HepG2 (cell line): ENCODE measurements around the gene ORM1. TPM values are rescaled to one million over a fixed set of nuclear protein-coding genes. Genes with fewer than 3 reads are reported as not detected.
"Not testable (repeated sequence)": the region's sequence is repeated elsewhere in the genome, so short reads cannot be mapped to it uniquely, and the experiment has no call there.

Experiments used
- ATAC-seq: fragments of 200-7000 bp; cut with Tn5 transposase; 3 replicates; pipeline ENCODE4 v1.9.1; 2020; ENCODE audit warnings: mild to moderate bottlenecking, moderate library complexity
- BruUV-seq: library from RNA; stranded (reverse); fragments of 400-500 nt; replicated peaks from 2 replicates; lab custom pipeline; 2021; lab: Mats Ljungman, UMichigan
- CTCF ChIA-PET: fragments of 300-600 bp; formaldehyde crosslinking; extraction: SDS; loops from one replicate; lab custom pipeline; 2021; ENCODE audit warnings: low total read pairs, inconsistent platforms, low intra/inter-chr PET ratio; lab: Yijun Ruan, JAX
- POLR2A ChIA-PET: fragments of 350-600 bp; sonication (Branson Sonifier 250); formaldehyde crosslinking; loops from one replicate; lab custom pipeline; 2020; ENCODE audit warnings: antibody characterized with exemption, inconsistent platforms; lab: Yijun Ruan, JAX
- DNase-seq: peaks from one replicate; pipeline ENCODE4 v3.0.0-alpha.2; 2015; ENCODE audit warnings: low spot score
- FAIRE-seq: peaks from 3 replicates; lab custom pipeline; 2011; peaks lifted over from hg19 to GRCh38; lab: Jason Lieb, UNC
- H2AFZ ChIP-seq: one replicate; pipeline ENCODE4 v1.6.1; 2011; ENCODE audit warnings: low read length, inconsistent platforms
- H3K27ac ChIP-seq: fragments of 300-600 bp; 3 replicates; pipeline ENCODE4 v1.8.0; 2011; ENCODE audit warnings: mixed run types, mild to moderate bottlenecking, mixed read lengths, low read length, inconsistent platforms; ENCODE audit not compliant: insufficient read depth; ENCODE audit errors: extremely low read length
- H3K27me3 ChIP-seq, 2 experiments: fragments of 200-600 bp in 1 of 2; 2 replicates in 1 of 2; 3 replicates in 1 of 2; pipeline versions ENCODE4 v1.6.0 to v1.8.0; 2011; ENCODE audit warnings: low read length in 2 of 2, mild to moderate bottlenecking in 2 of 2, moderate library complexity in 2 of 2, inconsistent platforms in 1 of 2; ENCODE audit not compliant: insufficient read depth in 2 of 2, control insufficient read depth in 1 of 2
- H3K36me3 ChIP-seq, 2 experiments: fragments of 200-600 bp in 1 of 2; replicated peaks in 1 of 2; 2 replicates in 1 of 2; 3 replicates in 1 of 2; pipeline versions ENCODE4 v1.5.1 to v1.8.0; 2011; ENCODE audit warnings: low read length in 2 of 2, inconsistent platforms in 1 of 2; ENCODE audit not compliant: insufficient read depth in 2 of 2, control insufficient read depth in 1 of 2
- H3K4me1 ChIP-seq: 2 replicates; pipeline ENCODE4 v1.5.1; 2012; ENCODE audit warnings: low read length, inconsistent platforms; ENCODE audit not compliant: insufficient read depth
- H3K4me2 ChIP-seq: 2 replicates; pipeline ENCODE4 v1.6.0; 2011; ENCODE audit warnings: low read depth, low read length, inconsistent platforms
- H3K4me3 ChIP-seq, 3 experiments: fragments of 200-600 bp in 1 of 3; sonication (generic), shearing (Covaris generic) in 1 of 3; replicated peaks in 1 of 3; 2 replicates each; pipeline ENCODE4 v1.5.1; 2011 to 2016; ENCODE audit warnings: low read length in 3 of 3, inconsistent platforms in 2 of 3, low read depth in 2 of 3, mild to moderate bottlenecking in 2 of 3, control low read depth in 1 of 3, mixed read lengths in 1 of 3; ENCODE audit not compliant: insufficient read depth in 1 of 3
- H3K79me2 ChIP-seq: one replicate; pipeline ENCODE4 v1.6.1; 2011; ENCODE audit warnings: low read length, inconsistent platforms; ENCODE audit not compliant: insufficient read depth
- H3K9ac ChIP-seq: 2 replicates; pipeline ENCODE4 v1.6.0; 2011; ENCODE audit warnings: mild to moderate bottlenecking, low read depth, low read length, inconsistent platforms; ENCODE audit not compliant: insufficient read depth
- H3K9me3 ChIP-seq: 2 replicates; pipeline ENCODE4 v1.5.1; 2012; ENCODE audit warnings: mild to moderate bottlenecking, low read length
- H4K20me1 ChIP-seq: 2 replicates; pipeline ENCODE4 v1.6.0; 2011; ENCODE audit warnings: inconsistent platforms, mild to moderate bottlenecking, low read length, moderate library complexity; ENCODE audit not compliant: insufficient read depth
- CEBPG ChIP-seq: IDR thresholded peaks from 2 replicates; pipeline ENCODE4 v1.6.1; 2016
- FOSL2 ChIP-seq: sonication (generic); formaldehyde crosslinking; IDR thresholded peaks from 2 replicates; pipeline ENCODE4 v1.4.0; 2020; ENCODE audit warnings: missing genetic modification reagents
- FOXA1 ChIP-seq, 2 experiments: fragments of 450-650 bp in 1 of 2; sonication (generic) in 1 of 2; formaldehyde crosslinking in 1 of 2; IDR thresholded peaks; 2 replicates each; pipeline versions ENCODE4 v1.4.0 to v1.6.1; 2016 to 2020; ENCODE audit warnings: missing genetic modification reagents in 1 of 2
- FOXP1 ChIP-seq, 2 experiments: fragments of 450-650 bp in 1 of 2; IDR thresholded peaks; 2 replicates each; pipeline ENCODE4 v1.6.1; 2017 to 2018; ENCODE audit warnings: antibody characterized with exemption in 1 of 2
- MED13 ChIP-seq: sonication (generic); formaldehyde crosslinking; IDR thresholded peaks from 2 replicates; pipeline ENCODE4 v1.5.0; 2020; ENCODE audit warnings: missing genetic modification reagents
- PHF21A ChIP-seq: sonication (generic); formaldehyde crosslinking; IDR thresholded peaks from 2 replicates; pipeline ENCODE4 v1.5.0; 2020; ENCODE audit warnings: mild to moderate bottlenecking, missing genetic modification reagents
- RARA ChIP-seq: IDR thresholded peaks from 2 replicates; pipeline ENCODE4 v1.6.1; 2016; ENCODE audit warnings: missing genetic modification reagents, missing compliant biosample characterization
- RXRB ChIP-seq: IDR thresholded peaks from 2 replicates; pipeline ENCODE4 v1.6.1; 2016; ENCODE audit warnings: borderline replicate concordance, missing genetic modification reagents, missing compliant biosample characterization
- SAP130 ChIP-seq: IDR thresholded peaks from 2 replicates; pipeline ENCODE4 v1.6.1; 2016; ENCODE audit warnings: low read depth
- ZBTB7B ChIP-seq: sonication (generic); formaldehyde crosslinking; IDR thresholded peaks from 2 replicates; pipeline ENCODE4 v1.4.0; 2020; ENCODE audit warnings: missing genetic modification reagents
- WGBS: methylation state at CpG from one replicate; pipeline ENCODE4 v1.1.6; 2017; ENCODE audit warnings: low lambda C conversion rate; 5-methylcytosine and 5-hydroxymethylcytosine counted together
- in situ Hi-C: cut with HindIII; loops from 2 replicates; pipeline ENCODE4 v1.10.0; 2017; ENCODE audit warnings: low pct_unique_long_range_greater_than_20kb; ENCODE audit not compliant: extremely low pct_ligation_motif_present
- intact Hi-C: fragments of 100-400 bp; cut with micrococcal nuclease; formaldehyde crosslinking; loops from one replicate; pipeline ENCODE4 v1.10.0; 2022; ENCODE audit not compliant: unreplicated experiment
- polyA plus RNA-seq, 8 experiments: library from polyadenylated mRNA; depleted of rRNA in 3 of 8; stranded (reverse) in 7 of 8; unstranded in 1 of 8; fragments of >200 nt; fragmentation: Illumina TruSeq in 4 of 8; extraction: Trizol in 4 of 8; gene quantifications; 2 replicates each; pipeline versions ENCODE4 v1.2.1 to v1.2.3, GENCODE V29; 2011 to 2016; ENCODE audit warnings: low read depth in 4 of 8, missing spikeins in 1 of 8, mixed read lengths in 1 of 8; ENCODE audit not compliant: insufficient read depth in 1 of 8
- total RNA-seq, 5 experiments: library from RNA; depleted of rRNA; stranded (reverse); fragments of >200 nt; fragmentation: Illumina TruSeq; extraction: Trizol; gene quantifications; 2 replicates each; pipeline ENCODE4 v1.2.3, GENCODE V29; 2016; ENCODE audit warnings: low read depth in 1 of 5
- TF ChIP-seq, protein P1 (sequence below): sonication (generic); formaldehyde crosslinking; IDR thresholded peaks from 2 replicates; pipeline ENCODE4 v1.4.0; 2020; ENCODE audit warnings: missing genetic modification reagents
- TF ChIP-seq, protein P2 (sequence below): IDR thresholded peaks from 2 replicates; pipeline ENCODE4 v1.6.1; 2016; ENCODE audit warnings: low read depth

ORM1 gene
- total and polyA plus RNA-seq, 2 of the 13 experiments (the other 11 are each of a cell fraction or from before 2014, with no cell fraction given), result 699 to 1,180 TPM

DNA sequence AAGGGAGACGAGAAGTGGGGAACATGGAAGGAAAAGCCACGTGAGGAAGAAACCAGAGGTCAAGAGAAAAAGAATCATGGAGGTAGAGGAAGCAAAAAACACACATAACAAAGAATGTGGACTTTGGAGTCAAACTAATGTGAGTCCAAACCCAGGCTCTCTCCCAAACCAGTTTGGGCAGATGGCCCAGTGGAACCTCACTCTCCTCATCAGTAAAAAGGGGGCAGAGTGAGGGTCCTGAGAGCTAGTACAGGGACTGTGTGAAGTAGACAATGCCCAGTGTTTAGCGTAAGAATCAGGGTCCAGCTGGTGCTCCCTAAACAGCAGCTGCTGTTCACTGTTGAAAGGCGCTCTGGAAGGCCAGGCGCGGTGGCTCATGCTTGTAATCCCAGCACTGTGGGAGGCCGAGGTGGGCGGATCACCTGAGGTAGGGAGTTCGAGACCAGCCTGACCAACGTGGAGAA, 5.5 kb downstream of the ORM1 start (continued):
- TF ChIP-seq, protein P1, sequence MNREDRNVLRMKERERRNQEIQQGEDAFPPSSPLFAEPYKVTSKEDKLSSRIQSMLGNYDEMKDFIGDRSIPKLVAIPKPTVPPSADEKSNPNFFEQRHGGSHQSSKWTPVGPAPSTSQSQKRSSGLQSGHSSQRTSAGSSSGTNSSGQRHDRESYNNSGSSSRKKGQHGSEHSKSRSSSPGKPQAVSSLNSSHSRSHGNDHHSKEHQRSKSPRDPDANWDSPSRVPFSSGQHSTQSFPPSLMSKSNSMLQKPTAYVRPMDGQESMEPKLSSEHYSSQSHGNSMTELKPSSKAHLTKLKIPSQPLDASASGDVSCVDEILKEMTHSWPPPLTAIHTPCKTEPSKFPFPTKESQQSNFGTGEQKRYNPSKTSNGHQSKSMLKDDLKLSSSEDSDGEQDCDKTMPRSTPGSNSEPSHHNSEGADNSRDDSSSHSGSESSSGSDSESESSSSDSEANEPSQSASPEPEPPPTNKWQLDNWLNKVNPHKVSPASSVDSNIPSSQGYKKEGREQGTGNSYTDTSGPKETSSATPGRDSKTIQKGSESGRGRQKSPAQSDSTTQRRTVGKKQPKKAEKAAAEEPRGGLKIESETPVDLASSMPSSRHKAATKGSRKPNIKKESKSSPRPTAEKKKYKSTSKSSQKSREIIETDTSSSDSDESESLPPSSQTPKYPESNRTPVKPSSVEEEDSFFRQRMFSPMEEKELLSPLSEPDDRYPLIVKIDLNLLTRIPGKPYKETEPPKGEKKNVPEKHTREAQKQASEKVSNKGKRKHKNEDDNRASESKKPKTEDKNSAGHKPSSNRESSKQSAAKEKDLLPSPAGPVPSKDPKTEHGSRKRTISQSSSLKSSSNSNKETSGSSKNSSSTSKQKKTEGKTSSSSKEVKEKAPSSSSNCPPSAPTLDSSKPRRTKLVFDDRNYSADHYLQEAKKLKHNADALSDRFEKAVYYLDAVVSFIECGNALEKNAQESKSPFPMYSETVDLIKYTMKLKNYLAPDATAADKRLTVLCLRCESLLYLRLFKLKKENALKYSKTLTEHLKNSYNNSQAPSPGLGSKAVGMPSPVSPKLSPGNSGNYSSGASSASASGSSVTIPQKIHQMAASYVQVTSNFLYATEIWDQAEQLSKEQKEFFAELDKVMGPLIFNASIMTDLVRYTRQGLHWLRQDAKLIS (CRISPR knock-in tag), result 0 out of 2 replicates have a peak, but pooled peaks have one; percentile 47
- TF ChIP-seq RARA, result peak; percentile 40; the same call in 1 of the 2 replicates
- TF ChIP-seq, all 625 proteins: peak for 75; not testable (repeated sequence) for 550

DNA sequence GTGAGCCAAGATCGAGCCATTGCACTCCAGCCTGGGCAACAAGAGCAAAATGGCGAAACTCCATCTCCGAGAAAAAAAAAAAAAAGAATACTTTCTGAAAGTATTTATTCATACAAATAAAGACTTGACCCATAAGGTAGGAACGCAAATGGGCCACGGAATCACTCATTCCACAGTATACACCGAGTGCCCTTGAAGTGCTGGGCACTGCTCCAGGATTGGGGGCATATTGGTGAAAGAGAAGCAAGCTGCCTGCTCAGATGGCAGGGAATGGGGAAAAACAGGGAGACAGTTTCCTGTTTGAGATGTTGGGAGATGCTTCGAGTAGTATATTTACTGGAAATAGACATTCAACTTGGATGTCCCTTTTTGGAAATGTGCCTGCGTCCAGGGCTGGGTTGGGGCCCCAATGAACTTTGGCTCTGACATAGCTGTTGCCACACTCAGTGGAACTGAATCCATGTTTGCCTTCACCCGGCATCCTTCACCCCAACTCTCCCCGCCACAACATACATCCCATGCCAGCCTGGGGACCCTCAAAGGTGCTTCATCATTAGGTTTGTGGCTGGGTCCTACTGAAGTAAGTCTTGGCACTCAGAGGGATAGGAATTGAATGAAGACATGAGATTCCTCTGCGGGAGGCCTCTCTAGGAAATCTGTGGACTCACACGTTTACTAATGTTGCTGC, 6.2 kb downstream of the ORM1 start:
- POLR2A ChIA-PET, result interaction anchor here (0.8 to 1.7 kb wide), 6 partner anchors 14 to 251 kb away, joined by 3 to 8 read pairs (median 4); partner anchors contain the start of genes AMBP and KIF12
- H4K20me1 ChIP-seq; FAIRE-seq; intact Hi-C loops; in situ Hi-C loops; BruUV-seq; H3K27me3 ChIP-seq; H3K36me3 ChIP-seq; CTCF ChIA-PET; H2AFZ ChIP-seq; H3K9me3 ChIP-seq; TF ChIP-seq FOXA1, FOXP1 (IDR thresholded peaks at IDR 0.05): not testable (repeated sequence)
- DNase-seq (peak; percentile 82), ATAC-seq (peak; percentile 72)
- WGBS, result 4% methylated on average over 9 of the region's 12 CpGs
- Histone ChIP-seq H3K4me1 (peaks cover 58% of the 10 kb centered on the region), H3K9ac (peak overlapping the region; percentile 67), H3K4me3 (peak overlapping the region in 2 of 3 experiments; percentile 34 to 52; a peak in 3 of 6 replicates), H3K79me2 (peaks cover 16% of the 10 kb centered on the region), H3K27ac (peak overlapping the region; percentile 96), H3K4me2 (peak overlapping the region; percentile 76)
- peak; percentile 72 for TF ChIP-seq FOXA1 (CRISPR knock-in tag; IDR thresholded peaks at IDR 0.05)
- peak; percentile 56 for TF ChIP-seq FOXP1 (CRISPR knock-in tag; IDR thresholded peaks at IDR 0.05)
- 0 out of 2 replicates have a peak, but pooled peaks have one; percentile 42 for TF ChIP-seq FOSL2 (CRISPR knock-in tag)
- 0 out of 2 replicates have a peak, but pooled peaks have one; percentile 35 for TF ChIP-seq MED13 (CRISPR knock-in tag)
- TF ChIP-seq RXRB (CRISPR knock-in tag), result peak; percentile 71
- 0 out of 2 replicates have a peak, but pooled peaks have one; percentile 23 for TF ChIP-seq ZBTB7B
- peak; percentile 77 for TF ChIP-seq CEBPG (CRISPR knock-in tag)
- TF ChIP-seq, protein P2, sequence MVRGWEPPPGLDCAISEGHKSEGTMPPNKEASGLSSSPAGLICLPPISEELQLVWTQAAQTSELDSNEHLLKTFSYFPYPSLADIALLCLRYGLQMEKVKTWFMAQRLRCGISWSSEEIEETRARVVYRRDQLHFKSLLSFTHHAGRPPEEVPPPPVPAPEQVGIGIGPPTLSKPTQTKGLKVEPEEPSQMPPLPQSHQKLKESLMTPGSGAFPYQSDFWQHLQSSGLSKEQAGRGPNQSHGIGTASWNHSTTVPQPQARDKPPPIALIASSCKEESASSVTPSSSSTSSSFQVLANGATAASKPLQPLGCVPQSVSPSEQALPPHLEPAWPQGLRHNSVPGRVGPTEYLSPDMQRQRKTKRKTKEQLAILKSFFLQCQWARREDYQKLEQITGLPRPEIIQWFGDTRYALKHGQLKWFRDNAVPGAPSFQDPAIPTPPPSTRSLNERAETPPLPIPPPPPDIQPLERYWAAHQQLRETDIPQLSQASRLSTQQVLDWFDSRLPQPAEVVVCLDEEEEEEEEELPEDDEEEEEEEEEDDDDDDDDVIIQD (CRISPR knock-in tag), result peak; percentile 66; the same call in 1 of the 2 replicates
- TF ChIP-seq PHF21A, result peak; percentile 37; the same call in 1 of the 2 replicates
- peak; percentile 62 for TF ChIP-seq SAP130 (CRISPR knock-in tag)
